RWPE2 (cell line): ENCODE results near the gene PDPK1.

Source experiments
- ATAC-seq: fragments of 200-7000 bp; cut with Tn5 transposase; 3 replicates; pipeline ENCODE4 v1.9.1; 2021; ENCODE audit warnings: low read depth
- DNase-seq: peaks from one replicate; pipeline ENCODE4 v3.0.0-alpha.2; 2020; ENCODE audit warnings: low spot score
- H3K27ac ChIP-seq: fragments of 450-650 bp; 2 replicates; pipeline ENCODE4 v1.5.1; 2017; ENCODE audit warnings: mild to moderate bottlenecking; ENCODE audit not compliant: poor library complexity, severe bottlenecking
- H3K27me3 ChIP-seq: fragments of 250-450 bp; sonication (Bioruptor Pico); 2 replicates; pipeline ENCODE4 v1.5.1; 2021; ENCODE audit warnings: mild to moderate bottlenecking, moderate library complexity; ENCODE audit not compliant: insufficient read depth, poor library complexity, severe bottlenecking
- H3K36me3 ChIP-seq: fragments of 250-450 bp; sonication (Bioruptor Pico); 2 replicates; pipeline ENCODE4 v1.5.1; 2020; ENCODE audit warnings: low read depth, mild to moderate bottlenecking, moderate library complexity
- H3K4me1 ChIP-seq: fragments of 250-450 bp; sonication (Bioruptor Pico); 2 replicates; pipeline ENCODE4 v1.5.1; 2021; ENCODE audit warnings: mild to moderate bottlenecking, moderate library complexity; ENCODE audit not compliant: insufficient read depth, poor library complexity, severe bottlenecking
- H3K4me3 ChIP-seq: fragments of 250-450 bp; sonication (Bioruptor Pico); 2 replicates; pipeline ENCODE4 v1.5.1; 2021; ENCODE audit warnings: mild to moderate bottlenecking, moderate library complexity; ENCODE audit not compliant: severe bottlenecking
- H3K9me3 ChIP-seq: fragments of 250-450 bp; sonication (Bioruptor Pico); 2 replicates; pipeline ENCODE4 v1.5.1; 2021; ENCODE audit warnings: mild to moderate bottlenecking, moderate library complexity; ENCODE audit not compliant: severe bottlenecking
- TF ChIP-seq, protein P1 (sequence below): fragments of 450-650 bp; IDR thresholded peaks from one replicate; pipeline ENCODE4 v1.5.1; 2017; ENCODE audit warnings: mild to moderate bottlenecking, moderate library complexity; ENCODE audit not compliant: poor library complexity, severe bottlenecking

The PDPK1 gene

DNA sequence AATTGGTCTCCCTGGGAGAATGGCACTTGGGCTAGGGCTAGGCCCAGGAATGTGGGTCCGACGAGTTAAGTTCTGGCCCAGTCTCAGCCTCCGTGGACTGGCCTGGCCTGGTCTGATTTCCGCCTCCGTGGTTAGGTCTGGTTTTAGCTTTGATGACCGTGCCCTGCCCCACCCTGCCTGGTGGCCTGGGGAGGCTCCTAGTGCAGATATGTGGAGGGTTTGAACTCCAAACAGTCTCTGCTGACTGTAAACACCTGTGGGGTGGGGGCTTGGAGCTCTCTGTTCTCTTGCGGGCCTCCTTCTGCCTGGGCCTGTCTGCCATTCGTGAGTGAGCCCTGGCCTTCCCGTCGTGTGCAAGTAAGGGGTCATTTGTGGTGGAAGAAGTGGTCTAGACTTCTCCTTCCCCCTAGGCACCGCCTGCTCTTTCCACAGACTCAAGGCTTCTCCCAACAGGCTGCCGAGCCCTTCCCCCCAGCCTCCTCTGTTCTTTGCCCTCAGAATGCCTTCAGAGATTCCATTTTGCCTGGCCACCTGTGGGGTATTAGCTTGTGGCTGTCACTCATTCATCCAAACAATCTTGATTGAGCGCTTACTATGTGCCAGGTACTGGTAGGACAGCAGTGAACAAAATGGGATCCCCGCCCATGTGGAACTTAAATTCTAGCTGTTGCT, 22.5 kb upstream of the PDPK1 start:
- Histone ChIP-seq H3K9me3 (no peaks in the 10 kb centered on the region), H3K4me3 (peak overlapping the region; percentile 92), H3K27me3 (no peaks in the 10 kb centered on the region), H3K36me3 (peaks cover 11% of the 10 kb centered on the region; the same call in 1 of the 2 replicates), H3K4me1 (peaks cover 17% of the 10 kb centered on the region), H3K27ac (peak overlapping the region; percentile 82)
- DNase-seq (no peak), ATAC-seq (no peak)
- TF ChIP-seq, protein P1, sequence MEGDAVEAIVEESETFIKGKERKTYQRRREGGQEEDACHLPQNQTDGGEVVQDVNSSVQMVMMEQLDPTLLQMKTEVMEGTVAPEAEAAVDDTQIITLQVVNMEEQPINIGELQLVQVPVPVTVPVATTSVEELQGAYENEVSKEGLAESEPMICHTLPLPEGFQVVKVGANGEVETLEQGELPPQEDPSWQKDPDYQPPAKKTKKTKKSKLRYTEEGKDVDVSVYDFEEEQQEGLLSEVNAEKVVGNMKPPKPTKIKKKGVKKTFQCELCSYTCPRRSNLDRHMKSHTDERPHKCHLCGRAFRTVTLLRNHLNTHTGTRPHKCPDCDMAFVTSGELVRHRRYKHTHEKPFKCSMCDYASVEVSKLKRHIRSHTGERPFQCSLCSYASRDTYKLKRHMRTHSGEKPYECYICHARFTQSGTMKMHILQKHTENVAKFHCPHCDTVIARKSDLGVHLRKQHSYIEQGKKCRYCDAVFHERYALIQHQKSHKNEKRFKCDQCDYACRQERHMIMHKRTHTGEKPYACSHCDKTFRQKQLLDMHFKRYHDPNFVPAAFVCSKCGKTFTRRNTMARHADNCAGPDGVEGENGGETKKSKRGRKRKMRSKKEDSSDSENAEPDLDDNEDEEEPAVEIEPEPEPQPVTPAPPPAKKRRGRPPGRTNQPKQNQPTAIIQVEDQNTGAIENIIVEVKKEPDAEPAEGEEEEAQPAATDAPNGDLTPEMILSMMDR, result no peak

DNA sequence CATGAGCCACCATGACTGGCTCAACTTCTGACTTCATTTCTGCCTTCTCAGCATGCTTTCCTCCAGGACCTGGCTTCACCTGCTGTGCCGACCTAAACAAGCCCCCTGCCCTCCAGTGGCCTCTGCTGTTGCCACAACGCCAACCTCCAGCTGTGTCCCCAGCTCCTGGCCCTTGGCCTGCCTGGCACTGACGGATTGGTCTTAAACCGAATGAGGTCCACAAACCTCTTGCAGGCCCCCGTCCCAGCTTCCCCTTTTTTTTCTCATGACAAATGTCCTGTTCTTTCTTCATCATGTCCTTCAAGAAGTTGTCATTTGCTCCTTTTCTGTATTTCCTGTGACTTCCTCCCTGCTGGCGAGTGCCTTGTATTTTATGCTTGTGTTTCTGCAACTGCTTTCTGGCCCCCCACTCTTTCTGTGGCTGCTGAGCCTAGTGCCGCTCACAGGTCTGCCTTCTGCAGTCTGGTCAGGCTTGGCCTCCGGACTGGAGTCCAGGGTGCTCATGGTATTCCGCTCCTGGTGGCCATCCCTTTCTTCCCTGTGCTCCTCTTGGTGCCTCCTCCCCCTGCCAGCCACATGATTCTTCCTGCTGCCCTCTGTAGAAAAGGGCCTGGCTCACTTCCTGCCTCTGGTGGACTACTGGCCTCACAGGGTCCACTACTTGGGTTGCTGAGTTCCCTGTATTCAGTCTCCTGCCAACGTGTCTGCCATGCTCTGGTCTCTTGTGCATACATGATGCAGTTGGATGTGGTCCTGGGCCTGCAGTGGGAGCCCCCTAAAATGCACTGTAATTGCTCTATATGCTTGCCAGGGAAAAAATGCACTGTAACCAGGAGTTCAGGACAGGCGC, 21.2 kb upstream of the PDPK1 start:
- peaks cover 11% of the 10 kb centered on the region; the same call in 1 of the 2 replicates for H3K36me3 ChIP-seq
- H3K27ac ChIP-seq, result peak overlapping the region; percentile 82
- TF ChIP-seq, protein P1, result no peak
- no peak overlapping the region for H3K4me3 ChIP-seq
- H3K4me1 ChIP-seq, result peaks cover 17% of the 10 kb centered on the region
- H3K9me3 ChIP-seq, result no peaks in the 10 kb centered on the region
- no peak; the same call in 2 of the 3 replicates for ATAC-seq
- DNase-seq, result no peak
- H3K27me3 ChIP-seq, result no peaks in the 10 kb centered on the region

DNA sequence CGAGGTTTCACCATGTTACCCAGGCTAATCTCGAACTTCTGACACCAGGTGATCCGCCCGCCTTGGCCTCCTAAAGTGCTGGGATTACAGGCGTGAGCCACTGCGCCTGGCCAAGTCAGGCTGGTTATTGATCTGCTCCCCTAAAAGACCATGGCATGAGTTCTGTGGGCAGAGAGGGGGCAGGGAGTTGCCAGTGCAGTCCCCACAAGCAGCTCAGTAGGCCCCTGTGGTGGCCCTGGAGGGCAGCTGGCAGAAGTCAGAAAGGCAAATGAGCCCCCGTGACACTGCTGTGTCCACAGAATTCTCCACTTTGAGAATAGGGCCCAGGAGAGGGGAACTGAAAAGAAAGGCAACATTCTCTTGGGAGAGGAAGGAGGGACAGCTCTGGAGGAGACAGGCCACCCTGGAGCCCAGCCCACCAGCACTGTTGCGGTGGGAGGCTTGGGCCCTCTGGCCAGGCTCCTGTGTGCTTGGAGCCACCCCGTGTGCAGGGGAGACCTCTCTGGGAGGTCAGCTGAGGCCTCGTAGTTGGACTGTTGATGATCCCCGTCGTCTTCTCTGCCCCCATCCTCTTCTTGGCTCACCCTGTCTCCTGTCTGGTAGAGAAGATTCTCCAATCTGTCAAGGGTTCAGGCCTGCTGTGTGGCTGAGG, 19.7 kb upstream of the PDPK1 start:
- Histone ChIP-seq H3K4me1 (peaks cover 17% of the 10 kb centered on the region), H3K4me3 (no peak overlapping the region), H3K27ac (peak overlapping the region; percentile 82), H3K9me3 (no peaks in the 10 kb centered on the region), H3K36me3 (peaks cover 18% of the 10 kb centered on the region), H3K27me3 (no peaks in the 10 kb centered on the region)
- ATAC-seq (no peak), DNase-seq (no peak)
- TF ChIP-seq, protein P1, result no peak

DNA sequence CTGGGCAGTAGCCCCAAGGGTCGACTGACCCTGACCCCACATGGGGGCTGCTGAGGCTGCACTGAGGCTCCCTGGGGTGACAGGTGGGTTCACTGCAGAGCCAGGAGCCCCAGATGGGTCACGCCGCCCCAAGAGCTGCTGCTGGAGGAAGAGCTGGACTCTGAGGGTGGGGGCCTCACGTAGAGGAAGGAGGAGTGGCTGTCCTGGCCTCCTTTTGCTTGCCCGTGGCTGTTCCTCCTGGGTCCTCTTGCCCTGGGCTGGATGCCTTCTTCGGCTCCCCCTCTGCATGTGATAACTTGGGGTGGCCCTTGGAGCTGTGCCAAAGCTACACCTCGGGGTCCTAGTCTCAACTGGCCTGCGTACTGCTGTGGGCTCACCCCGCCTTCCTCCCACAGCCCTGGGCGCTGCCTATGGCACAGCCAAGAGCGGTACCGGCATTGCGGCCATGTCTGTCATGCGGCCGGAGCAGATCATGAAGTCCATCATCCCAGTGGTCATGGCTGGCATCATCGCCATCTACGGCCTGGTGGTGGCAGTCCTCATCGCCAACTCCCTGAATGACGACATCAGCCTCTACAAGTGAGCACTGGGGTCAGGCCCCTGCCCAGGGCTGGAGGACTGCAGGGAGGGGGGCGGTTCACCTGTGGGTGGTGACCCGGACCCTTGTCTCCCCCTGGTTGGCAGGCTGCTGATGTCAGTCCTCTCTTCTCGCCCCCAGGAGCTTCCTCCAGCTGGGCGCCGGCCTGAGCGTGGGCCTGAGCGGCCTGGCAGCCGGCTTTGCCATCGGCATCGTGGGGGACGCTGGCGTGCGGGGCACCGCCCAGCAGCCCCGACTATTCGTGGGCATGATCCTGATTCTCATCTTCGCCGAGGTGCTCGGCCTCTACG, 18.8 kb upstream of the PDPK1 start:
- Histone ChIP-seq H3K9me3 (no peaks in the 10 kb centered on the region), H3K4me1 (peaks cover 17% of the 10 kb centered on the region), H3K36me3 (peaks cover 28% of the 10 kb centered on the region), H3K4me3 (no peak overlapping the region), H3K27me3 (no peaks in the 10 kb centered on the region), H3K27ac (peak overlapping the region; percentile 82)
- ATAC-seq, result no peak
- TF ChIP-seq, protein P1, result no peak
- DNase-seq, result peak; percentile 68
